Panc1 (cell line): ENCODE data around the gene WSCD2. TPM values are rescaled to one million over a fixed set of nuclear protein-coding genes. Genes with fewer than 3 reads are reported as not detected.

ENCODE experiments used
- ATAC-seq: fragments of 200-7000 bp; cut with Tn5 transposase; 2 replicates; pipeline ENCODE4 v1.9.1; 2020; ENCODE audit warnings: mild to moderate bottlenecking, moderate library complexity
- BruUV-seq: library from RNA; stranded (reverse); fragments of 400-500 nt; replicated peaks from 2 replicates; lab custom pipeline; 2021; lab: Mats Ljungman, UMichigan
- CTCF ChIA-PET: fragments of 300-600 bp; sonication (Branson Sonifier 250); formaldehyde crosslinking; loops from one replicate; lab custom pipeline; 2022; ENCODE audit warnings: antibody characterized with exemption; lab: Charles Lee
- POLR2A ChIA-PET: fragments of 300-600 bp; sonication (Branson Sonifier 250); formaldehyde crosslinking; loops from one replicate; lab custom pipeline; 2022; ENCODE audit warnings: antibody characterized with exemption; lab: Charles Lee
- DNase-seq: peaks from one replicate; pipeline ENCODE4 v3.0.0-alpha.2; 2010; ENCODE audit warnings: low read depth, low spot score
- H3K27ac ChIP-seq: 2 replicates; pipeline ENCODE4 v1.5.1; 2011; ENCODE audit warnings: mild to moderate bottlenecking, low read length, inconsistent platforms
- H3K27me3 ChIP-seq: fragments of 200-500 bp; sonication (Bioruptor generic); 2 replicates; pipeline ENCODE4 v1.6.0; 2014; ENCODE audit warnings: low read length, inconsistent platforms; ENCODE audit not compliant: control insufficient read depth, insufficient read depth
- H3K36me3 ChIP-seq: fragments of 200-500 bp; sonication (Bioruptor generic); 2 replicates; pipeline ENCODE4 v1.5.1; 2014; ENCODE audit warnings: inconsistent platforms, mild to moderate bottlenecking, low read length, moderate library complexity; ENCODE audit not compliant: control insufficient read depth, insufficient read depth
- H3K4me1 ChIP-seq: 2 replicates; pipeline ENCODE4 v1.5.1; 2011; ENCODE audit warnings: inconsistent platforms, mild to moderate bottlenecking, low read length, moderate library complexity; ENCODE audit not compliant: control insufficient read depth, insufficient read depth
- H3K4me3 ChIP-seq, 2 experiments: 2 replicates each; pipeline ENCODE4 v1.5.1; 2011 to 2012; ENCODE audit warnings: low read depth in 2 of 2, low read length in 2 of 2, mild to moderate bottlenecking in 2 of 2, inconsistent platforms in 1 of 2, moderate library complexity in 1 of 2
- H3K9me3 ChIP-seq: fragments of 200-500 bp; sonication (Bioruptor generic); 2 replicates; pipeline ENCODE4 v1.5.1; 2014; ENCODE audit warnings: low read depth, mild to moderate bottlenecking, inconsistent platforms, low read length, moderate library complexity; ENCODE audit not compliant: control insufficient read depth, insufficient read depth
- POLR2AphosphoS5 ChIP-seq: IDR thresholded peaks from 2 replicates; pipeline ENCODE4 v1.6.1; 2012; ENCODE audit warnings: mild to moderate bottlenecking, low read depth, low read length, moderate library complexity
- SIN3A ChIP-seq: IDR thresholded peaks from 2 replicates; pipeline ENCODE4 v1.6.1; 2012; ENCODE audit warnings: low read depth, mild to moderate bottlenecking, low read length, moderate library complexity, borderline replicate concordance; ENCODE audit not compliant: insufficient read depth
- TCF7L2 ChIP-seq: IDR thresholded peaks from 2 replicates; pipeline ENCODE4 v1.6.1; 2011; ENCODE audit warnings: mild to moderate bottlenecking, low read depth, low read length, inconsistent platforms
- in situ Hi-C: cut with HindIII; loops from 2 replicates; pipeline ENCODE4 v1.10.0; 2016; ENCODE audit warnings: low sequenced_read_pairs, low pct_unique_long_range_greater_than_20kb
- intact Hi-C: fragments of 100-400 bp; cut with micrococcal nuclease; formaldehyde crosslinking; loops from one replicate; pipeline ENCODE4 v1.10.0; 2022; ENCODE audit not compliant: unreplicated experiment
- total RNA-seq: library from RNA; stranded (reverse); gene quantifications from one replicate; pipeline ENCODE4 v1.2.1, GENCODE V29; 2021; ENCODE audit not compliant: unreplicated experiment
- TF ChIP-seq, protein P1 (sequence below), 2 experiments: IDR thresholded peaks; 2 replicates each; pipeline ENCODE4 v1.6.1; 2011 to 2012; ENCODE audit warnings: low read depth in 2 of 2, control low read depth in 1 of 2, low read length in 1 of 2, mild to moderate bottlenecking in 1 of 2, moderate library complexity in 1 of 2; ENCODE audit not compliant: insufficient read depth in 1 of 2
- TF ChIP-seq, protein P2 (sequence below): fragments of 450-650 bp; IDR thresholded peaks from 2 replicates; pipeline ENCODE4 v1.5.1; 2017; ENCODE audit warnings: mild to moderate bottlenecking

The WSCD2 gene
- total RNA-seq, 1 experiment from 2014 or later, result 0.64 TPM

DNA sequence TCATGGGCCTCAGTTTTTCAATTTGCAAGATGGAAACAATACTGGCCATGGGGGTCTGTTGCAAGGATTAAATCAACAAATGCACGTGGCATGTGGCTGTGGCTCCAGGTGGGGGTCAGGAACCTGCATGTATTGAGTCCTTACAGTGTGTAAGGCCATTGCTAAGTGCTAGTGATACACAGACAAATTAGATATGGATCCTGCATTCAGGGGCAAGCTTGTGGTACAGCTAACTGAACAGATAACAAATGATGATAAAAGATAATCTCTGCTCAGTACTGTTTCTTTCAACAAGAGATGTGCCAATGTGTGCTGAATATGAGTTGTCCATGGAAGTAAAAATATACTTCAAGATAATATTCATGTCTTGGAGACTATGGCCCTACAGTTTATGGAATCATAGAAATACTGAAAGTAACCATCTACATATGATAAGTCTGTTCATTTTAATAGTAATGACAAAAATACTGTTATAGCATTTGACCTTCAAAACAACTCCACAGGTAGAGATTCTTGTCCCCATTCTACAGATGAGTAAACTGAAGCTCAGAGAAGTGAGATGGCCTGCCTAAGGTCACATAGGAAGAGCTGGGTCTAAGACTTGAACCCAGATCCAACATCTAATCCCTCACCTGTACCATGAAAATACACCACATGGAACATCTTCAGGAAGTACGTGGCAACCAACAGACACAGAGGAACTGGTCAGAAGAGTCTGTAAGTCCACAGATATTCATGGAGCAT is 7.2 kb upstream of the WSCD2 start:
- peaks cover 9% of the 10 kb centered on the region; the same call in 1 of the 2 replicates for H3K27me3 ChIP-seq
- no peak overlapping the region for H3K27ac ChIP-seq
- no peaks in the 10 kb centered on the region for H3K36me3 ChIP-seq
- BruUV-seq, result no TSS peak
- in situ Hi-C loops (no loop called here), intact Hi-C loops (no loop called here)
- ATAC-seq, result no peak
- H3K4me1 ChIP-seq, result no peaks in the 10 kb centered on the region
- TF ChIP-seq SIN3A (no peak), TCF7L2 (no peak), POLR2AphosphoS5 (no peak)
- no peak overlapping the region for H3K4me3 ChIP-seq
- POLR2A ChIA-PET, result no interaction called here
- CTCF ChIA-PET, result no interaction called here
- no peaks in the 10 kb centered on the region for H3K9me3 ChIP-seq
- no peak for DNase-seq

GRCh38 chr12:108122644-108123043 is 6.4 kb upstream of the WSCD2 start:
- DNase-seq (no peak), ATAC-seq (no peak)
- intact Hi-C loops (no loop called here), in situ Hi-C loops (no loop called here)
- ChIA-PET POLR2A (no interaction called here), CTCF (no interaction called here)
- H3K36me3 ChIP-seq, result no peaks in the 10 kb centered on the region
- peaks cover 10% of the 10 kb centered on the region for H3K27me3 ChIP-seq
- no peak for TF ChIP-seq SIN3A
- no peaks in the 10 kb centered on the region for H3K4me1 ChIP-seq
- H3K9me3 ChIP-seq, result no peaks in the 10 kb centered on the region
- H3K4me3 ChIP-seq, result no peak overlapping the region
- H3K27ac ChIP-seq, result no peak overlapping the region
- BruUV-seq, result no TSS peak

DNA sequence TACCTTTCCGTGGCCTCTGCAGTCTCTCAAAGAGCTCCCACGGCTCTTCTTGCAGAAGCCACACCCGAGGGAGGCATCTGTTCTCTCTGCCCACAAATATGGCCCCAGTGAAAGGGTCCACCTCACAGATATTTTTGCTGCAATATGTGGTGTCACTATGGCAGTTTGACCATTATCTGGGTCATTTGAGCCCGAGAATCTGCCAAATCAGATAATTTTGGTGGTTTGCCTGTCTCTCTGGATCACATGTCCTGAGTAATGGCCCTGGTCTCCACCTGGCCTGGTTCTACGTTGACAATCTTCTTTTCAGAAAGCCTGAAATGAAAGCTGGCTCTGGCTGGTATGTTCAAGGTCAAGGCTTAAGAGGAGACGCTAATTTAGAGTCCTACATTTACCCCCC is 5.7 kb upstream of the WSCD2 start:
- in situ Hi-C loops (no loop called here), intact Hi-C loops (no loop called here)
- TF ChIP-seq, protein P1, sequence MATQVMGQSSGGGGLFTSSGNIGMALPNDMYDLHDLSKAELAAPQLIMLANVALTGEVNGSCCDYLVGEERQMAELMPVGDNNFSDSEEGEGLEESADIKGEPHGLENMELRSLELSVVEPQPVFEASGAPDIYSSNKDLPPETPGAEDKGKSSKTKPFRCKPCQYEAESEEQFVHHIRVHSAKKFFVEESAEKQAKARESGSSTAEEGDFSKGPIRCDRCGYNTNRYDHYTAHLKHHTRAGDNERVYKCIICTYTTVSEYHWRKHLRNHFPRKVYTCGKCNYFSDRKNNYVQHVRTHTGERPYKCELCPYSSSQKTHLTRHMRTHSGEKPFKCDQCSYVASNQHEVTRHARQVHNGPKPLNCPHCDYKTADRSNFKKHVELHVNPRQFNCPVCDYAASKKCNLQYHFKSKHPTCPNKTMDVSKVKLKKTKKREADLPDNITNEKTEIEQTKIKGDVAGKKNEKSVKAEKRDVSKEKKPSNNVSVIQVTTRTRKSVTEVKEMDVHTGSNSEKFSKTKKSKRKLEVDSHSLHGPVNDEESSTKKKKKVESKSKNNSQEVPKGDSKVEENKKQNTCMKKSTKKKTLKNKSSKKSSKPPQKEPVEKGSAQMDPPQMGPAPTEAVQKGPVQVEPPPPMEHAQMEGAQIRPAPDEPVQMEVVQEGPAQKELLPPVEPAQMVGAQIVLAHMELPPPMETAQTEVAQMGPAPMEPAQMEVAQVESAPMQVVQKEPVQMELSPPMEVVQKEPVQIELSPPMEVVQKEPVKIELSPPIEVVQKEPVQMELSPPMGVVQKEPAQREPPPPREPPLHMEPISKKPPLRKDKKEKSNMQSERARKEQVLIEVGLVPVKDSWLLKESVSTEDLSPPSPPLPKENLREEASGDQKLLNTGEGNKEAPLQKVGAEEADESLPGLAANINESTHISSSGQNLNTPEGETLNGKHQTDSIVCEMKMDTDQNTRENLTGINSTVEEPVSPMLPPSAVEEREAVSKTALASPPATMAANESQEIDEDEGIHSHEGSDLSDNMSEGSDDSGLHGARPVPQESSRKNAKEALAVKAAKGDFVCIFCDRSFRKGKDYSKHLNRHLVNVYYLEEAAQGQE (IDR thresholded peaks at IDR 0.05; ENCODE audit: insufficient read depth in 1 of 2, low read depth in 2 of 2, low read length in 1 of 2), result no peak
- no peak for TF ChIP-seq SIN3A
- TF ChIP-seq TCF7L2, result no peak
- TF ChIP-seq, protein P2, sequence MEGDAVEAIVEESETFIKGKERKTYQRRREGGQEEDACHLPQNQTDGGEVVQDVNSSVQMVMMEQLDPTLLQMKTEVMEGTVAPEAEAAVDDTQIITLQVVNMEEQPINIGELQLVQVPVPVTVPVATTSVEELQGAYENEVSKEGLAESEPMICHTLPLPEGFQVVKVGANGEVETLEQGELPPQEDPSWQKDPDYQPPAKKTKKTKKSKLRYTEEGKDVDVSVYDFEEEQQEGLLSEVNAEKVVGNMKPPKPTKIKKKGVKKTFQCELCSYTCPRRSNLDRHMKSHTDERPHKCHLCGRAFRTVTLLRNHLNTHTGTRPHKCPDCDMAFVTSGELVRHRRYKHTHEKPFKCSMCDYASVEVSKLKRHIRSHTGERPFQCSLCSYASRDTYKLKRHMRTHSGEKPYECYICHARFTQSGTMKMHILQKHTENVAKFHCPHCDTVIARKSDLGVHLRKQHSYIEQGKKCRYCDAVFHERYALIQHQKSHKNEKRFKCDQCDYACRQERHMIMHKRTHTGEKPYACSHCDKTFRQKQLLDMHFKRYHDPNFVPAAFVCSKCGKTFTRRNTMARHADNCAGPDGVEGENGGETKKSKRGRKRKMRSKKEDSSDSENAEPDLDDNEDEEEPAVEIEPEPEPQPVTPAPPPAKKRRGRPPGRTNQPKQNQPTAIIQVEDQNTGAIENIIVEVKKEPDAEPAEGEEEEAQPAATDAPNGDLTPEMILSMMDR, result no peak
- TF ChIP-seq POLR2AphosphoS5, result no peak
- Histone ChIP-seq H3K36me3 (no peaks in the 10 kb centered on the region; the same call in 1 of the 2 replicates), H3K4me3 (no peak overlapping the region), H3K4me1 (peaks cover under 1% of the 10 kb centered on the region), H3K9me3 (no peaks in the 10 kb centered on the region), H3K27me3 (peaks cover 17% of the 10 kb centered on the region), H3K27ac (no peak overlapping the region)
- ChIA-PET POLR2A (no interaction called here), CTCF (no interaction called here)
- BruUV-seq, result no TSS peak
- DNase-seq, result no peak
- ATAC-seq, result no peak
